GM18870 (cell line): ENCODE results near the gene BIN1.

Experiments used
- ATAC-seq: cut with Tn5 transposase; IDR thresholded peaks from one replicate; pipeline ENCODE4 v1.9.1; 2021; ENCODE audit warnings: moderate library complexity; ENCODE audit not compliant: unreplicated experiment

The BIN1 gene

GRCh38 chr2:127049927-127050802, 56.8 kb downstream of the BIN1 start:
- ATAC-seq: no peak

GRCh38 chr2:127048969-127049897, 57.7 kb downstream of the BIN1 start:
- no peak for ATAC-seq

- ATAC-seq: no peak
These were observed 58.4 kb downstream of the BIN1 start for GRCh38 chr2:127048618-127048935.

GRCh38 chr2:127047716-127048617, 59.0 kb downstream of the BIN1 start:
- no peak for ATAC-seq

- ATAC-seq: no peak
These were observed 59.9 kb downstream of the BIN1 start for GRCh38 chr2:127047054-127047453.

- ATAC-seq: no peak
These were observed 60.4 kb downstream of the BIN1 start for GRCh38 chr2:127046579-127046978.

- no peak for ATAC-seq
These were observed 61.0 kb downstream of the BIN1 start for GRCh38 chr2:127045792-127046501.

- ATAC-seq: no peak
These were observed 61.8 kb downstream of the BIN1 start for GRCh38 chr2:127044977-127045661.

GRCh38 chr2:127044165-127044718, 62.7 kb downstream of the BIN1 start:
- ATAC-seq: no peak

- no peak for ATAC-seq
These were observed 63.4 kb downstream of the BIN1 start for GRCh38 chr2:127043367-127044164.

GRCh38 chr2:127041259-127041970, 65.5 kb downstream of the BIN1 start:
- no peak for ATAC-seq

GRCh38 chr2:127040169-127040568, 66.8 kb downstream of the BIN1 start:
- ATAC-seq: no peak

- peak; percentile 46 for ATAC-seq
These were observed 67.4 kb downstream of the BIN1 start for GRCh38 chr2:127039387-127040031.

- ATAC-seq: no peak
These were observed 69.5 kb downstream of the BIN1 start for GRCh38 chr2:127037476-127037875.

- ATAC-seq: peak; percentile 76
These were observed 71.9 kb downstream of the BIN1 start for GRCh38 chr2:127034883-127035611.

- no peak for ATAC-seq
These were observed 72.9 kb downstream of the BIN1 start for GRCh38 chr2:127034051-127034450.

- no peak for ATAC-seq
These were observed 74.3 kb downstream of the BIN1 start for GRCh38 chr2:127032621-127033020.
